Mucosa of descending colon (tissue), 3 donors: ENCODE data around the gene FAM217A. TPM values are rescaled to one million over a fixed set of nuclear protein-coding genes. Genes with fewer than 3 reads are reported as not detected.

Source experiments
- ATAC-seq: fragments of 200-7000 bp; cut with Tn5 transposase; one replicate; pipeline ENCODE4 v1.9.1; 2020; ENCODE audit warnings: mild to moderate bottlenecking, moderate library complexity
- DNase-seq, 3 donors: peaks; one replicate each; pipeline ENCODE4 v3.0.0-alpha.2; 2020
- H3K36me3 ChIP-seq: fragments of 200-600 bp; one replicate; pipeline ENCODE4 v1.8.0; 2021; ENCODE audit warnings: low read depth, mild to moderate bottlenecking
- H3K4me1 ChIP-seq: fragments of 200-600 bp; one replicate; pipeline ENCODE4 v1.8.0; 2021; ENCODE audit warnings: low read depth, mild to moderate bottlenecking
- H3K4me3 ChIP-seq: fragments of 200-600 bp; one replicate; pipeline ENCODE4 v1.8.0; 2021; ENCODE audit warnings: mild to moderate bottlenecking
- H3K9me3 ChIP-seq: fragments of 200-600 bp; one replicate; pipeline ENCODE4 v1.8.0; 2021; ENCODE audit warnings: mild to moderate bottlenecking
- CTCF ChIP-seq: fragments of 200-600 bp; IDR thresholded peaks from one replicate; pipeline ENCODE4 v1.8.0; 2022; ENCODE audit warnings: antibody characterized with exemption, mild to moderate bottlenecking
- intact Hi-C, 2 donors: fragments of 100-400 bp; cut with DNase I in 1 of 2; cut with micrococcal nuclease in 1 of 2; formaldehyde crosslinking; loops; one replicate each; pipeline versions ENCODE4 v1.11.0 to v1.11.1; 2022; cut with DNase I, micrococcal nuclease
- total RNA-seq, 3 donors: library from RNA; stranded (reverse); fragmentation: NEBNext Ultra II Directional in 2 of 3; extraction: Animal tissue kit (Norgen Biotek cat#: 25700) in 2 of 3; gene quantifications; one replicate each; pipeline versions ENCODE4 v1.2.1 to v1.2.4, GENCODE V29; 2021 to 2023
- donor health status: DM: no; HTN: no; CAD: no; lungs with moderate emphysema.
- donor health status: DM: no; HTN: no; CAD: no.
- donor health status: DM: no; HTN: yes; CAD: no.

FAM217A gene
- total RNA-seq, 3 donors from 2014 or later, result not detected

- intact Hi-C loops, result no loop called here
Measured at GRCh38 chr6:4030669-4031068, 48.3 kb downstream of the FAM217A start.

GRCh38 chr6:4029687-4030086 is 49.2 kb downstream of the FAM217A start:
- ATAC-seq (no peak), DNase-seq (no peak)
- no peak overlapping the region for H3K4me3 ChIP-seq
- no peaks in the 10 kb centered on the region for H3K9me3 ChIP-seq
- H3K4me1 ChIP-seq, result peaks cover 8% of the 10 kb centered on the region
- intact Hi-C loops, result no loop called here
- no peaks in the 10 kb centered on the region for H3K36me3 ChIP-seq
- no peak for TF ChIP-seq CTCF

More at GRCh38 chr6:4030669-4031068, 48.3 kb downstream of the FAM217A start:
- Histone ChIP-seq H3K4me3 (no peak overlapping the region), H3K9me3 (no peaks in the 10 kb centered on the region), H3K4me1 (peaks cover 3% of the 10 kb centered on the region), H3K36me3 (no peaks in the 10 kb centered on the region)
- no peak for TF ChIP-seq CTCF
- ATAC-seq (no peak), DNase-seq (no peak)

- DNase-seq, result no peak
- Histone ChIP-seq H3K36me3 (no peaks in the 10 kb centered on the region), H3K4me3 (no peak overlapping the region), H3K9me3 (no peaks in the 10 kb centered on the region), H3K4me1 (peaks cover 22% of the 10 kb centered on the region)
- intact Hi-C loops, result no loop called here
- TF ChIP-seq CTCF, result no peak
- no peak for ATAC-seq
Measured at GRCh38 chr6:4028051-4028450, 50.9 kb downstream of the FAM217A start.

- no peak for TF ChIP-seq CTCF
- H3K4me1 ChIP-seq, result peaks cover 30% of the 10 kb centered on the region
- H3K9me3 ChIP-seq, result no peaks in the 10 kb centered on the region
- no peaks in the 10 kb centered on the region for H3K36me3 ChIP-seq
- no peak for DNase-seq
- no peak for ATAC-seq
- intact Hi-C loops, result no loop called here
- H3K4me3 ChIP-seq, result no peak overlapping the region
Measured at GRCh38 chr6:4025681-4026080, 53.3 kb downstream of the FAM217A start.

GRCh38 chr6:4023240-4023639 is 55.7 kb downstream of the FAM217A start:
- peaks cover 41% of the 10 kb centered on the region for H3K4me1 ChIP-seq
- H3K9me3 ChIP-seq, result no peaks in the 10 kb centered on the region
- ATAC-seq (no peak), DNase-seq (no peak)
- intact Hi-C loops, result no loop called here
- TF ChIP-seq CTCF, result no peak
- no peak overlapping the region for H3K4me3 ChIP-seq
- H3K36me3 ChIP-seq, result no peaks in the 10 kb centered on the region
